HepG2 (cell line): ENCODE measurements around the gene RBBP9. TPM values are rescaled to one million over a fixed set of nuclear protein-coding genes. Genes with fewer than 3 reads are reported as not detected.

ENCODE experiments used
- CEBPB ChIP-seq: IDR thresholded peaks from 2 replicates; pipeline ENCODE4 v1.6.1; 2011; ENCODE audit warnings: low read depth, low read length, improper control_type of control experiment, borderline replicate concordance
- EP300 ChIP-seq, 3 experiments: sonication (generic) in 1 of 3; formaldehyde crosslinking in 1 of 3; IDR thresholded peaks; 2 replicates each; pipeline versions ENCODE4 v1.5.1 to v1.6.1; 2011 to 2020; ENCODE audit warnings: low read depth in 2 of 3, low read length in 2 of 3, borderline replicate concordance in 1 of 3, improper control_type of control experiment in 1 of 3, mild to moderate bottlenecking in 1 of 3, missing genetic modification reagents in 1 of 3, moderate library complexity in 1 of 3
- HHEX ChIP-seq: IDR thresholded peaks from 2 replicates; pipeline ENCODE4 v1.6.1; 2016; ENCODE audit warnings: control low read depth
- KMT2B ChIP-seq: IDR thresholded peaks from 2 replicates; pipeline ENCODE4 v1.6.1; 2016; ENCODE audit warnings: missing genetic modification reagents, missing compliant biosample characterization
- MAFF ChIP-seq: IDR thresholded peaks from 2 replicates; pipeline ENCODE4 v1.6.1; 2011; ENCODE audit warnings: low read depth, low read length, improper control_type of control experiment
- RBAK ChIP-seq: sonication (generic); formaldehyde crosslinking; IDR thresholded peaks from 2 replicates; pipeline ENCODE4 v1.5.1; 2020; ENCODE audit warnings: mild to moderate bottlenecking, missing genetic modification reagents
- SCMH1 ChIP-seq: sonication (generic); formaldehyde crosslinking; IDR thresholded peaks from 2 replicates; pipeline ENCODE4 v1.9.0; 2021; ENCODE audit warnings: missing genetic modification reagents, mild to moderate bottlenecking, borderline replicate concordance
- SMAD3 ChIP-seq: sonication (generic); formaldehyde crosslinking; IDR thresholded peaks from 2 replicates; pipeline ENCODE4 v1.4.0; 2020; ENCODE audit warnings: missing genetic modification reagents
- TOE1 ChIP-seq: sonication (generic); formaldehyde crosslinking; IDR thresholded peaks from 2 replicates; pipeline ENCODE4 v1.4.0; 2020; ENCODE audit warnings: mild to moderate bottlenecking, missing genetic modification reagents
- ZBTB43 ChIP-seq: sonication (generic); formaldehyde crosslinking; conservative IDR thresholded peaks from 2 replicates; pipeline ENCODE4 v1.4.0; 2020; ENCODE audit warnings: missing genetic modification reagents
- ZFP82 ChIP-seq: sonication (generic); formaldehyde crosslinking; IDR thresholded peaks from 2 replicates; pipeline ENCODE4 v1.5.1; 2020; ENCODE audit warnings: mild to moderate bottlenecking, missing genetic modification reagents, borderline replicate concordance
- ZNF235 ChIP-seq: sonication (generic); formaldehyde crosslinking; IDR thresholded peaks from 2 replicates; pipeline ENCODE4 v1.8.1; 2023; ENCODE audit warnings: mild to moderate bottlenecking, missing genetic modification reagents, borderline replicate concordance
- ZNF280B ChIP-seq: sonication (generic); formaldehyde crosslinking; IDR thresholded peaks from 2 replicates; pipeline ENCODE4 v1.5.0; 2020; ENCODE audit warnings: missing genetic modification reagents, mild to moderate bottlenecking, borderline replicate concordance
- ZNF317 ChIP-seq: sonication (generic); formaldehyde crosslinking; IDR thresholded peaks from 2 replicates; pipeline ENCODE4 v1.5.0; 2020; ENCODE audit warnings: mild to moderate bottlenecking, missing genetic modification reagents
- ZNF556 ChIP-seq: sonication (generic); formaldehyde crosslinking; IDR thresholded peaks from 2 replicates; pipeline ENCODE4 v1.4.0; 2020; ENCODE audit warnings: mild to moderate bottlenecking, missing genetic modification reagents, borderline replicate concordance
- ZSCAN30 ChIP-seq: sonication (generic); formaldehyde crosslinking; IDR thresholded peaks from 2 replicates; pipeline ENCODE4 v1.5.0; 2020; ENCODE audit warnings: mild to moderate bottlenecking, missing genetic modification reagents
- ZSCAN9 ChIP-seq: IDR thresholded peaks from 2 replicates; pipeline ENCODE4 v1.6.1; 2016; ENCODE audit warnings: borderline replicate concordance
- polyA plus RNA-seq, 8 experiments: library from polyadenylated mRNA; depleted of rRNA in 3 of 8; stranded (reverse) in 7 of 8; unstranded in 1 of 8; fragments of >200 nt; fragmentation: Illumina TruSeq in 4 of 8; extraction: Trizol in 4 of 8; gene quantifications; 2 replicates each; pipeline versions ENCODE4 v1.2.1 to v1.2.3, GENCODE V29; 2011 to 2016; ENCODE audit warnings: low read depth in 4 of 8, missing spikeins in 1 of 8, mixed read lengths in 1 of 8; ENCODE audit not compliant: insufficient read depth in 1 of 8
- total RNA-seq, 5 experiments: library from RNA; depleted of rRNA; stranded (reverse); fragments of >200 nt; fragmentation: Illumina TruSeq; extraction: Trizol; gene quantifications; 2 replicates each; pipeline ENCODE4 v1.2.3, GENCODE V29; 2016; ENCODE audit warnings: low read depth in 1 of 5

Gene RBBP9
- total and polyA plus RNA-seq, 2 of the 13 experiments (the other 11 are each of a cell fraction or from before 2014, with no cell fraction given): 28.0 to 56.3 TPM

- peak; percentile 80 for TF ChIP-seq ZFP82
- peak; percentile 79; the same call in 1 of the 2 replicates for TF ChIP-seq TOE1
- TF ChIP-seq SMAD3: peak; percentile 72; the same call in 1 of the 2 replicates
- TF ChIP-seq ZNF235 (CRISPR knock-in tag): peak; percentile 73
- TF ChIP-seq ZSCAN9 (CRISPR knock-in tag): peak; percentile 87; the same call in 1 of the 2 replicates
- TF ChIP-seq ZSCAN30 (CRISPR knock-in tag): peak; percentile 86; the same call in 1 of the 2 replicates
- TF ChIP-seq KMT2B (CRISPR knock-in tag): peak; percentile 99
- TF ChIP-seq ZBTB43 (CRISPR knock-in tag): 0 out of 2 replicates have a peak, but pooled peaks have one; percentile 18
- no peak for TF ChIP-seq RBAK (CRISPR knock-in tag)
- TF ChIP-seq EP300 (IDR thresholded peaks at IDR 0.05; ENCODE audit: low read depth in 2 of 2, low read length in 2 of 2): 0 out of 4 replicates have a peak, but pooled peaks of 1 of the 2 experiments have one; percentile 21
- peak; percentile 41; the same call in 1 of the 2 replicates for TF ChIP-seq EP300 (CRISPR knock-in tag; IDR thresholded peaks at IDR 0.05; ENCODE audit: borderline replicate concordance)
- TF ChIP-seq ZNF317: no peak
- no peak for TF ChIP-seq CEBPB
- no peak; the same call in 1 of the 2 replicates for TF ChIP-seq MAFF
- TF ChIP-seq SCMH1 (CRISPR knock-in tag): no peak
- TF ChIP-seq ZNF556 (CRISPR knock-in tag): no peak
- TF ChIP-seq ZNF280B (CRISPR knock-in tag): peak; percentile 95
- no peak for TF ChIP-seq HHEX (CRISPR knock-in tag)
Observed at GRCh38 chr20:18466894-18467730, 29.9 kb downstream of the RBBP9 start, which contains the start of the genes DZANK1 and POLR3F (continued).
